ENCODE results near the gene ZNF672. TPM values are rescaled to one million over a fixed set of nuclear protein-coding genes. Genes with fewer than 3 reads are reported as not detected.
A peak's percentile ranks its signal among the peaks of the same experiment; 100 is the strongest.
"Not testable (repeated sequence)": the region's sequence is repeated elsewhere in the genome, so short reads cannot be mapped to it uniquely, and the experiment has no call there.

The ZNF672 gene
- total RNA-seq, 1 donor from 2014 or later: 34.6 TPM

- no peak for DNase-seq (ENCODE audit: low read depth)
These were observed 25.1 kb upstream of the ZNF672 start for GRCh38 chr1:248812736-248813425.

DNA sequence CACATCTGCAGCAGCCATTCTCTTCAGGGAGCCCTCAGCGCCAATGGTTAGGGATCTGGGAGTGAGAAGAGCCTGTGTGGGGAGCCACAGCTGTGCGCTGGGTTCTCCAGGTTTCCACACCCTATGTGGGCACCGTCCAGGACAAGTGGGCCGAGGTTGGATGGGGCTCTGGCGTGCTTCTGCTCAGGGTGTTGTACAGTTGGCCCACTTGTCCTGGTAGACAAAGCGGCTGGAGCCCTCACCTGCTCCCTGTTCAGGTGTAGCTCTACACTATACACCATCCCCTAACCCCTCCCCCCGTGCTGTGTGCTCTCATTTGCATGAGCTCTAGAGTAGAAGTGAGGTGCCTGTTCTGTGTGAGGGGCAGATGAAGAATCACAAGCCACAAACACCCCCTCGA is 24.5 kb upstream of the ZNF672 start:
- no peak for DNase-seq (ENCODE audit: low read depth)

GRCh38 chr1:248814351-248814750 is 23.7 kb upstream of the ZNF672 start:
- DNase-seq (ENCODE audit: low read depth): no peak

GRCh38 chr1:248815407-248816034 is 22.5 kb upstream of the ZNF672 start:
- no peak for DNase-seq (ENCODE audit: low read depth)

GRCh38 chr1:248816042-248816851 is 21.8 kb upstream of the ZNF672 start:
- no peak for DNase-seq (ENCODE audit: low read depth)

DNA sequence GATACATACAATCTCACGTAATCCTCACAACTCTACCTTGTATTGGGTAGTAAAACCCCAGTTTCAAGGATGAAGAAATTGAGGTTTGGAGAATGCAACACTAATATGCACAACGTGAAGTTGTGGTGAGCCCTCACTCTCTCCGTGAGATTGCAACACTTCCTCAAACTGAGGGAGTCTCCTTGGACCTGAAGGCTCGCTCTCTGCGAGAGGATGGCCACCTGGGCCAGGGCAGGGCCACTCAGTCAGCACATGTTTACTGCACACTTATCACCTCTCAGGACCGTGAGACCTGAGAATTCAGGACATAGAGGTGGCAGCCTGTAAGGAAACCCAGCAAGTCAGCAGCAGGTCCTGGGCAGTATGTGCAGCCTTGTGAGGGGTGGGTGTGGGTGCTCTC is 21.0 kb upstream of the ZNF672 start:
- no peak for DNase-seq (ENCODE audit: low read depth)

GRCh38 chr1:248818505-248819374 is 19.3 kb upstream of the ZNF672 start:
- no peak for DNase-seq (ENCODE audit: low read depth)

- no peak for DNase-seq (ENCODE audit: low read depth)
These were observed 17.9 kb upstream of the ZNF672 start for GRCh38 chr1:248820041-248820585.

DNA sequence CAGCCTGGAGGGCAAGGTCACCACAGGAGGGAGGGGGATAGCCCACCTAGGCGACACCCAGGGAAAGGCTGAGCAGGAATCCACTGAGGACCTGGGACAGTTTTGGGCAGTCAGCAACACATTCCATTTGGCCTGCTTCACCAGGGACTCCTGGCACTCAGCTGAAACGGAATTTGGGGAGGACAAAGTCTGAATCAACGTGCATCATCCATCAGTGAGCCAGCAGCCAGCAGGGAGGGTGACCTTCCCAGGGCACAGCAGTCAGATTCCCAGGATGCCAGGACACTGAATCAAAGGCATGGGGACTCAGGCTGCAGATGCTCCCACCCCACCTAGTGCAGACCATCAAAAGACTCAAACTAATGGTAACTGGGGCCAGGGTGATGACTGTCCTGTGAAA is 16.9 kb upstream of the ZNF672 start:
- DNase-seq (ENCODE audit: low read depth): peak; percentile 75

DNA sequence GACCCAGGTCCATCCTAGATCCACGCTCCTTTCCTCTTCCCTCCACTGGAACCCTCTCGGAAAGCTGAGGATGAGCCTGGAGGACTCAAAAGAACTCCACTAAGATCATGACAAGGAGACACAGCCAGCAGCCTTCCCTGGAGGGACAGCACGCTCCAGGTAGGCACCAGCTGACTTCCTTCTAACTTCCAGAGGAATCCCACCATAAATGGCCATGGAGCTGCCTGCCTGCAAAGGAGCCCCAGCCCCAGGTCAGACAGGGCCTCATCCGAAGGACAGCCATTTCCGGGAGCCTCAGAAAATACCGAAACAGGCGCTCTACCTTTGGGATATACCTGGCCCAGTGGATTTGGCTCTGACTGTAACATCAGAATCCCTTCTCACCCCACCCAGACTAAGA is 16.4 kb upstream of the ZNF672 start:
- no peak for DNase-seq (ENCODE audit: low read depth)

DNA sequence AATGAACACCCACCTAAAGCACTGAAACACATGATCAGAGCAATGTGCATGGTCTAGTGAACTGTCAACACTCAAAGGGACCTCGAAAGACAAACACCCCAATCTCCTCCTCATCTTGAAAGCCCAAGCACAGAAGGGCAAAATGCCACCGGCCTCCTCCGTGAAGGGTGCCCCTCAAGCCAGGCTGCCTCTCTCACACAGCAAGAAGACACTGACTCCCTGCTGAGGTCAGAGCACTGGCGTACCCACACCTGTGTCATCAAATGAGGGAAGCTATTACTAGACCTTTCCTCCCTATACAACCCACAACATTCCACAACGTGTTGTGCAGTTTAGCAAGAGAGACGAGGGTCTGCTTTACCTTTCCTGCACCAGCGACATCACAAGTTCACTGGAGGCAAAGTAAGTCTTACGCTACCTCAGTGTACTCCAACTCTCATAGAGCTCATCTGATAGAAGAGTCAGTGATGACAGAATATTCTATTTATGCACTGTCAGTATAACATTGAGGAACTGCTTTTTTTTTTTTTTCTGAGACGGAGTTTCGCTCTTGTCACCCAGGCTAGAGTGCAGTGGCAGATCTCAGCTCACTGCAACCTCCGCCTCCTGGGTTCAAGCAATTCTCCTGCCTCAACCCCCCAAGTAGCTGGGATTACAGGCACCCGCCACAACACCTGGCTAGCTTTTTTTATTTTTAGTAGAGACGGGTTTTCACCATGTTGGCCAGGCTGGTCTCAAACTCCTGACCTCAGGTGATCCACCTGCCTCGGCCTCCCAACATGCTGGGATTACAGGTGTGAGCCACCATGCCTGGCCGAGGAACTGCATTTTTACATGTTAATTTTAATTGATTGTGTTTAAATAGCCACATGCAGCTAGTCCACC is 15.6 kb upstream of the ZNF672 start:
- no peak for DNase-seq (ENCODE audit: low read depth)

GRCh38 chr1:248823517-248824001 is 14.5 kb upstream of the ZNF672 start:
- peak; percentile 61 for DNase-seq (ENCODE audit: low read depth)

GRCh38 chr1:248824301-248824700 is 13.7 kb upstream of the ZNF672 start:
- no peak for DNase-seq (ENCODE audit: low read depth)

DNA sequence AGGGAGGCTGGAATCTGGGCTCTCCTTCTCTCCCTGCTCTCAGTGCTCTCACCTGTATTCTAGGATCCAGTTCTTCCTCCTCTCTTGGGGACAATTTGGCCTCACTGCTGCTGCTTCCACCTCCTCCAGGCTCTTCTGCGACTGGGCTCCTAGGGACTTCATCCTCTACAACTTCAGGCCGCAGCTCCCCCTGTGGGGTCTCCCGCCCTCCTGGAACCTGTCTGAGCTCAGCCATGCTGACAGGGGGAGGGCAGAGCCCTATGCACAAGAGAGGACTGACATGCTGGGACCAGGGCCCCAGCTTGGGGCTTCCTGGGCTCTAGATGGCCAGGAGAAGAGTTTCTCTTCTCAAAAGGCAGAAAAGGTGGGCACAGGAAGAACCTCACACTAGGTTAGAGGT is 13.3 kb upstream of the ZNF672 start:
- no peak for DNase-seq (ENCODE audit: low read depth)

DNA sequence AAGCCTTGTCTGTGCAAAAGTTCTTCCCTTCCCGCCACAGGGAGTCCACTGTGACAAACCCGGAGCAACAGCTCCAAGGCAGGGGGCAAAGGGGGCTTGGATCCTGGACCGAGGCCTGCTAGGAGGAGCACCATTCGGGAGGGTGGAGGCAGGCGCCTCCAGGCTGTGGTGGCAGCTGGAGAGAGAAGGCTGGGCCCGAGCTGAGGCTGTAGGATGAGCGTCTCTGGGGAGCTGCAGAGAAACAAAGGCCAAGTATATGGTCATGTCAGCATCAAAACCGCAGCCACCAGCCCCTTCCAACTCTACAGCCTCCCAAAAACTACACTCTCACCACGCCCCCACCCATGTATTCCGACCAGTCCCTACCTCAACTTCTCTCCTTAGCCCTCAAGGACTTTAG is 12.9 kb upstream of the ZNF672 start:
- DNase-seq (ENCODE audit: low read depth): no peak

DNA sequence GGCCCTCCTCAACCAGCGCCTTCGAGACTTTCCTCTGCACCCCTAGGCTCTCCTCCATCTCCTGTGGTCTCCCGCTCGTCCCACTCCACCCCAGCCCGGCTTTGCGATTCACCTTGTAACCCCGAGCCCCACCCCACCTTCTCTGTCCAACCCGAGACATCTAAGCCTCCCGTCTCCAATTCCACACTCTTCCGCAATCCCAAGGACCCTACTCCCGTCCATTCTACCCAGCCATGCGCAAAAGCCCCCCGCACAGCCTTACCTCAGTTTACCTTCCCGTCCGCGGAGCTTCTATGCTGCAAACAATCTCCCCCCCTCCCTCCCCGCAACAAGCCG is 12.5 kb upstream of the ZNF672 start:
- no peak for DNase-seq (ENCODE audit: low read depth)

DNA sequence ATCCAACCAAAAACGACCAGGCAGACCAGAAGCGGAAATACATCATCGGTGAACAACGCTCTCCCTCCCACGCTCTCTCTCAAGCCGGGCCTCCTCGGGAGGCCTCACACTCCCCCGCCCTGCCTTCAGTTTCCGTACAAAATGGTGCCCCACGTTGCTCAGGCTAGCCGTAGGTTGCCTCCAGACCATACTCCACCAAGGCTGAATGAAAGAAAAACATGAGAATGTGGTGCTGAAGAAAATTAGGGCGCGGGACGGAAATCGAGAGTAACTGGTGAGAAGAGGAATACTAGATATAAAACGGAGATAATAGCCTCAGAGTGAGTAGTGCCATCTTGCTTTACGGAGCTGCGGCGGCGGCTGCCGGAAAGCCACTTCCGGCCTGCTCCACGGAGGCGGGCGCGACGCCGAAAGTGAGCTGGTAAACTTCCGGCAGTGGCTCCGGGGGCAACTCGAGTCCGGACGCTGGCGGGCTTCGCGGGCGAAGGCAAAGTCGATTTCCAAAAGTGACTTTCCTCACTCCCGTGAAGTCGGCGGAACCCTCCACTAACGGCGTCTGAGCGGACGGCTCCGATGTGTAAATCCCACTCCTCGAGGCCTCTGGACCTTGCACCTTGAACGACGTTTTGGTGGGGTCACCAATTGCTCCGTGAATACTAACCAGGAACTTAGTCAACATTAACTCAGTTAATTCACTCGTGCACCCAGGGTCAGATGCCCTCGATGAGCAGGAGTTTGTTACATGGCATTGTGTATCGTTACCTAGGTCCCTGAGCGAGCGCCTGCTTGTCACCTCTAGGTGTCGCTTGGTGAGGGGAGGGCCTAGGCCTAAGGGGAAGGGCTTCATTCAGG is 11.9 kb upstream of the ZNF672 start, which contains the start of gene SH3BP5L:
Gene SH3BP5L, minus strand, starts transcription at position 7 of the 852 bp plus-strand sequence. CDS start 980 bp downstream, outside the sequence.
- DNase-seq (ENCODE audit: low read depth): peak; percentile 92

- no peak for DNase-seq (ENCODE audit: low read depth)
These were observed 9.2 kb upstream of the ZNF672 start for GRCh38 chr1:248828845-248829244.

- DNase-seq (ENCODE audit: low read depth): not testable (repeated sequence)
These were observed 7.4 kb upstream of the ZNF672 start for GRCh38 chr1:248830718-248831017.

- no peak for DNase-seq (ENCODE audit: low read depth)
These were observed 6.2 kb upstream of the ZNF672 start for GRCh38 chr1:248831842-248832241.
